HepG2 (cell line): ENCODE measurements around the gene CDKN2C. TPM values are rescaled to one million over a fixed set of nuclear protein-coding genes. Genes with fewer than 3 reads are reported as not detected.

Experiments
- DMAP1 ChIP-seq: IDR thresholded peaks from 2 replicates; pipeline ENCODE4 v1.6.1; 2016
- EHMT2 ChIP-seq: fragments of 200-600 bp; sonication (generic); IDR thresholded peaks from 2 replicates; pipeline ENCODE4 v1.7.0; 2017; ENCODE audit warnings: antibody characterized with exemption, low read depth, low read length, borderline replicate concordance
- GABPB1 ChIP-seq: IDR thresholded peaks from 2 replicates; pipeline ENCODE4 v1.6.1; 2016; ENCODE audit warnings: mild to moderate bottlenecking, missing genetic modification reagents, moderate library complexity, missing compliant biosample characterization
- POLR2A ChIP-seq, 2 experiments: IDR thresholded peaks; 2 replicates each; pipeline ENCODE4 v1.6.1; 2011; ENCODE audit warnings: low read depth in 2 of 2, low read length in 2 of 2, mild to moderate bottlenecking in 1 of 2, moderate library complexity in 1 of 2; ENCODE audit not compliant: insufficient read depth in 1 of 2
- SIN3B ChIP-seq: fragments of 150-350 bp; IDR thresholded peaks from 2 replicates; pipeline ENCODE4 v1.6.1; 2014; ENCODE audit warnings: low read length
- SRF ChIP-seq: IDR thresholded peaks from 2 replicates; pipeline ENCODE4 v1.6.1; 2011; ENCODE audit warnings: mild to moderate bottlenecking, low read depth, low read length, moderate library complexity
- ZBTB39 ChIP-seq: sonication (generic); formaldehyde crosslinking; IDR thresholded peaks from 2 replicates; pipeline ENCODE4 v1.5.0; 2020; ENCODE audit warnings: missing genetic modification reagents
- ZBTB7B ChIP-seq: sonication (generic); formaldehyde crosslinking; IDR thresholded peaks from 2 replicates; pipeline ENCODE4 v1.4.0; 2020; ENCODE audit warnings: missing genetic modification reagents
- ZC3H13 ChIP-seq: sonication (generic); formaldehyde crosslinking; IDR thresholded peaks from 2 replicates; pipeline ENCODE4 v1.8.1; 2023; ENCODE audit warnings: mild to moderate bottlenecking, missing genetic modification reagents, moderate library complexity
- ZFP41 ChIP-seq: sonication (generic); formaldehyde crosslinking; IDR thresholded peaks from 2 replicates; pipeline ENCODE4 v1.4.0; 2020; ENCODE audit warnings: mild to moderate bottlenecking, missing genetic modification reagents, borderline replicate concordance
- ZNF33B ChIP-seq: sonication (generic); formaldehyde crosslinking; IDR thresholded peaks from 2 replicates; pipeline ENCODE4 v1.5.1; 2020; ENCODE audit warnings: mild to moderate bottlenecking, missing genetic modification reagents
- ZNF431 ChIP-seq: sonication (generic); formaldehyde crosslinking; IDR thresholded peaks from 2 replicates; pipeline ENCODE4 v1.9.0; 2022; ENCODE audit warnings: missing genetic modification reagents, low read depth, mild to moderate bottlenecking, borderline replicate concordance
- ZNF451 ChIP-seq: sonication (generic); formaldehyde crosslinking; IDR thresholded peaks from 2 replicates; pipeline ENCODE4 v1.5.0; 2020; ENCODE audit warnings: mild to moderate bottlenecking, missing genetic modification reagents
- ZNF572 ChIP-seq: sonication (generic); formaldehyde crosslinking; IDR thresholded peaks from 2 replicates; pipeline ENCODE4 v1.5.1; 2020; ENCODE audit warnings: mild to moderate bottlenecking, missing genetic modification reagents
- ZNF616 ChIP-seq: sonication (generic); formaldehyde crosslinking; IDR thresholded peaks from 2 replicates; pipeline ENCODE4 v1.5.0; 2020; ENCODE audit warnings: low read depth, mild to moderate bottlenecking, missing genetic modification reagents
- ZNF703 ChIP-seq: sonication (generic); formaldehyde crosslinking; IDR thresholded peaks from 2 replicates; pipeline ENCODE4 v1.5.1; 2020; ENCODE audit warnings: missing genetic modification reagents, mild to moderate bottlenecking, moderate library complexity, borderline replicate concordance
- ZSCAN31 ChIP-seq: sonication (generic); formaldehyde crosslinking; IDR thresholded peaks from 2 replicates; pipeline ENCODE4 v1.5.0; 2020; ENCODE audit warnings: low read depth, mild to moderate bottlenecking, missing genetic modification reagents
- polyA plus RNA-seq, 8 experiments: library from polyadenylated mRNA; depleted of rRNA in 3 of 8; stranded (reverse) in 7 of 8; unstranded in 1 of 8; fragments of >200 nt; fragmentation: Illumina TruSeq in 4 of 8; extraction: Trizol in 4 of 8; gene quantifications; 2 replicates each; pipeline versions ENCODE4 v1.2.1 to v1.2.3, GENCODE V29; 2011 to 2016; ENCODE audit warnings: low read depth in 4 of 8, missing spikeins in 1 of 8, mixed read lengths in 1 of 8; ENCODE audit not compliant: insufficient read depth in 1 of 8
- total RNA-seq, 5 experiments: library from RNA; depleted of rRNA; stranded (reverse); fragments of >200 nt; fragmentation: Illumina TruSeq; extraction: Trizol; gene quantifications; 2 replicates each; pipeline ENCODE4 v1.2.3, GENCODE V29; 2016; ENCODE audit warnings: low read depth in 1 of 5
- TF ChIP-seq, protein P1 (sequence below): sonication (generic); formaldehyde crosslinking; IDR thresholded peaks from 2 replicates; pipeline ENCODE4 v1.4.0; 2020; ENCODE audit warnings: missing genetic modification reagents
- TF ChIP-seq, protein P2 (sequence below): IDR thresholded peaks from 2 replicates; pipeline ENCODE4 v1.6.1; 2012; ENCODE audit warnings: low read depth, low read length, improper control_type of control experiment
- TF ChIP-seq, protein P3 (sequence below): IDR thresholded peaks from 2 replicates; pipeline ENCODE4 v1.6.1; 2012; ENCODE audit warnings: inconsistent platforms
- TF ChIP-seq, protein P4 (sequence below): sonication (generic); formaldehyde crosslinking; IDR thresholded peaks from 2 replicates; pipeline ENCODE4 v1.5.0; 2020; ENCODE audit warnings: missing genetic modification reagents

The CDKN2C gene
- total and polyA plus RNA-seq, 2 of the 13 experiments (the other 11 are each of a cell fraction or from before 2014, with no cell fraction given), result 7.8 to 13.7 TPM

- 0 out of 2 replicates have a peak, but pooled peaks have one; percentile 6 for TF ChIP-seq ZBTB7B (CRISPR knock-in tag)
- TF ChIP-seq SRF, result no peak
- no peak for TF ChIP-seq ZNF572 (CRISPR knock-in tag)
- TF ChIP-seq ZNF451 (CRISPR knock-in tag), result no peak
- TF ChIP-seq, protein P1, sequence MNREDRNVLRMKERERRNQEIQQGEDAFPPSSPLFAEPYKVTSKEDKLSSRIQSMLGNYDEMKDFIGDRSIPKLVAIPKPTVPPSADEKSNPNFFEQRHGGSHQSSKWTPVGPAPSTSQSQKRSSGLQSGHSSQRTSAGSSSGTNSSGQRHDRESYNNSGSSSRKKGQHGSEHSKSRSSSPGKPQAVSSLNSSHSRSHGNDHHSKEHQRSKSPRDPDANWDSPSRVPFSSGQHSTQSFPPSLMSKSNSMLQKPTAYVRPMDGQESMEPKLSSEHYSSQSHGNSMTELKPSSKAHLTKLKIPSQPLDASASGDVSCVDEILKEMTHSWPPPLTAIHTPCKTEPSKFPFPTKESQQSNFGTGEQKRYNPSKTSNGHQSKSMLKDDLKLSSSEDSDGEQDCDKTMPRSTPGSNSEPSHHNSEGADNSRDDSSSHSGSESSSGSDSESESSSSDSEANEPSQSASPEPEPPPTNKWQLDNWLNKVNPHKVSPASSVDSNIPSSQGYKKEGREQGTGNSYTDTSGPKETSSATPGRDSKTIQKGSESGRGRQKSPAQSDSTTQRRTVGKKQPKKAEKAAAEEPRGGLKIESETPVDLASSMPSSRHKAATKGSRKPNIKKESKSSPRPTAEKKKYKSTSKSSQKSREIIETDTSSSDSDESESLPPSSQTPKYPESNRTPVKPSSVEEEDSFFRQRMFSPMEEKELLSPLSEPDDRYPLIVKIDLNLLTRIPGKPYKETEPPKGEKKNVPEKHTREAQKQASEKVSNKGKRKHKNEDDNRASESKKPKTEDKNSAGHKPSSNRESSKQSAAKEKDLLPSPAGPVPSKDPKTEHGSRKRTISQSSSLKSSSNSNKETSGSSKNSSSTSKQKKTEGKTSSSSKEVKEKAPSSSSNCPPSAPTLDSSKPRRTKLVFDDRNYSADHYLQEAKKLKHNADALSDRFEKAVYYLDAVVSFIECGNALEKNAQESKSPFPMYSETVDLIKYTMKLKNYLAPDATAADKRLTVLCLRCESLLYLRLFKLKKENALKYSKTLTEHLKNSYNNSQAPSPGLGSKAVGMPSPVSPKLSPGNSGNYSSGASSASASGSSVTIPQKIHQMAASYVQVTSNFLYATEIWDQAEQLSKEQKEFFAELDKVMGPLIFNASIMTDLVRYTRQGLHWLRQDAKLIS (CRISPR knock-in tag), result no peak
- TF ChIP-seq, protein P2, sequence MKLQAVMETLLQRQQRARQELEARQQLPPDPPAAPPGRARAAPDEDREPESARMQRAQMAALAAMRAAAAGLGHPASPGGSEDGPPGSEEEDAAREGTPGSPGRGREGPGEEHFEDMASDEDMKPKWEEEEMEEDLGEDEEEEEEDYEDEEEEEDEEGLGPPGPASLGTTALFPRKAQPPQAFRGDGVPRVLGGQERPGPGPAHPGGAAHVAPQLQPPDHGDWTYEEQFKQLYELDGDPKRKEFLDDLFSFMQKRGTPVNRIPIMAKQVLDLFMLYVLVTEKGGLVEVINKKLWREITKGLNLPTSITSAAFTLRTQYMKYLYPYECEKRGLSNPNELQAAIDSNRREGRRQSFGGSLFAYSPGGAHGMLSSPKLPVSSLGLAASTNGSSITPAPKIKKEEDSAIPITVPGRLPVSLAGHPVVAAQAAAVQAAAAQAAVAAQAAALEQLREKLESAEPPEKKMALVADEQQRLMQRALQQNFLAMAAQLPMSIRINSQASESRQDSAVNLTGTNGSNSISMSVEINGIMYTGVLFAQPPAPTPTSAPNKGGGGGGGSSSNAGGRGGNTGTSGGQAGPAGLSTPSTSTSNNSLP, result 0 out of 2 replicates have a peak, but pooled peaks have one; percentile 9
- TF ChIP-seq SIN3B, result no peak
- TF ChIP-seq GABPB1 (CRISPR knock-in tag), result no peak
- no peak for TF ChIP-seq ZSCAN31 (CRISPR knock-in tag)
- TF ChIP-seq, protein P3, sequence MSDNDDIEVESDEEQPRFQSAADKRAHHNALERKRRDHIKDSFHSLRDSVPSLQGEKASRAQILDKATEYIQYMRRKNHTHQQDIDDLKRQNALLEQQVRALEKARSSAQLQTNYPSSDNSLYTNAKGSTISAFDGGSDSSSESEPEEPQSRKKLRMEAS, result 0 out of 2 replicates have a peak, but pooled peaks have one; percentile 30
- TF ChIP-seq EHMT2, result no peak
- no peak for TF ChIP-seq ZNF703 (CRISPR knock-in tag)
- no peak for TF ChIP-seq ZC3H13
- 0 out of 2 replicates have a peak, but pooled peaks have one; percentile 27 for TF ChIP-seq DMAP1 (CRISPR knock-in tag)
- TF ChIP-seq ZNF431 (CRISPR knock-in tag), result no peak
- TF ChIP-seq POLR2A (IDR thresholded peaks at IDR 0.05; ENCODE audit: insufficient read depth in 1 of 2, low read depth in 2 of 2, low read length in 2 of 2), result peak; percentile 42 to 73
- TF ChIP-seq ZFP41 (CRISPR knock-in tag), result no peak
- no peak for TF ChIP-seq ZNF616 (CRISPR knock-in tag)
- TF ChIP-seq ZNF33B (CRISPR knock-in tag), result no peak
- TF ChIP-seq, protein P4, sequence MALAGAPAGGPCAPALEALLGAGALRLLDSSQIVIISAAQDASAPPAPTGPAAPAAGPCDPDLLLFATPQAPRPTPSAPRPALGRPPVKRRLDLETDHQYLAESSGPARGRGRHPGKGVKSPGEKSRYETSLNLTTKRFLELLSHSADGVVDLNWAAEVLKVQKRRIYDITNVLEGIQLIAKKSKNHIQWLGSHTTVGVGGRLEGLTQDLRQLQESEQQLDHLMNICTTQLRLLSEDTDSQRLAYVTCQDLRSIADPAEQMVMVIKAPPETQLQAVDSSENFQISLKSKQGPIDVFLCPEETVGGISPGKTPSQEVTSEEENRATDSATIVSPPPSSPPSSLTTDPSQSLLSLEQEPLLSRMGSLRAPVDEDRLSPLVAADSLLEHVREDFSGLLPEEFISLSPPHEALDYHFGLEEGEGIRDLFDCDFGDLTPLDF (CRISPR knock-in tag), result no peak
- TF ChIP-seq ZBTB39 (CRISPR knock-in tag), result no peak
Observed at GRCh38 chr1:50978852-50979781, 9.1 kb downstream of the CDKN2C start (continued).
